CD4-positive, CD25-positive, alpha-beta regulatory T cell (primary cell): Measurements from ENCODE around the gene SH3BGRL2. TPM values are rescaled to one million over a fixed set of nuclear protein-coding genes. Genes with fewer than 3 reads are reported as not detected.
A peak's percentile ranks its signal among the peaks of the same experiment; 100 is the strongest.

Experiments
- ATAC-seq, 2 donors: fragments of 150-1000 bp; cut with Tn5 transposase; one replicate each; pipeline ENCODE4 v1.10.0; 2021; ENCODE audit warnings: low read depth in 2 of 2, moderate number of reproducible peaks in 2 of 2, moderate library complexity in 1 of 2
- DNase-seq, 3 donors: peaks; one replicate each; pipeline versions ENCODE4 v3.0.0 to v3.0.0-alpha.2; 2012 to 2022; ENCODE audit warnings: mixed read lengths in 1 of 3
- H3K27ac ChIP-seq: one replicate; pipeline ENCODE4 v1.7.0; 2013; ENCODE audit warnings: mild to moderate bottlenecking, low read length; ENCODE audit not compliant: insufficient read depth, poor library complexity, severe bottlenecking
- H3K27me3 ChIP-seq: one replicate; pipeline ENCODE4 v1.7.0; 2013; ENCODE audit warnings: low read length; ENCODE audit not compliant: control insufficient read depth, insufficient read depth
- H3K36me3 ChIP-seq: one replicate; pipeline ENCODE4 v1.7.0; 2013; ENCODE audit warnings: mild to moderate bottlenecking, low read length, moderate library complexity; ENCODE audit not compliant: control insufficient read depth, insufficient read depth
- H3K4me1 ChIP-seq: 2 replicates; pipeline ENCODE4 v1.7.0; 2013; ENCODE audit warnings: mild to moderate bottlenecking, low read length; ENCODE audit not compliant: insufficient read depth, control insufficient read depth, poor library complexity, severe bottlenecking
- H3K4me3 ChIP-seq: one replicate; pipeline ENCODE4 v1.7.0; 2013; ENCODE audit warnings: low read depth, mild to moderate bottlenecking, low read length, moderate library complexity
- H3K9me3 ChIP-seq, 2 experiments: 1 replicate in 1 of 2; 2 replicates in 1 of 2; pipeline ENCODE4 v1.7.0; 2013; ENCODE audit warnings: low read length in 2 of 2, mild to moderate bottlenecking in 1 of 2, moderate library complexity in 1 of 2; ENCODE audit not compliant: control insufficient read depth in 2 of 2
- H3K27ac Mint-ChIP-seq, 3 donors: one replicate each; pipeline ENCODE4 v1.8.0; 2020 to 2022; ENCODE audit warnings: mild to moderate bottlenecking in 3 of 3, mixed read lengths in 3 of 3, moderate library complexity in 2 of 3
- H3K27me3 Mint-ChIP-seq: one replicate; pipeline ENCODE4 v1.8.0; 2022; ENCODE audit warnings: mild to moderate bottlenecking, mixed read lengths
- H3K36me3 Mint-ChIP-seq: one replicate; pipeline ENCODE4 v1.8.0; 2020; ENCODE audit warnings: mixed read lengths
- H3K4me1 Mint-ChIP-seq, 4 donors: one replicate each; pipeline ENCODE4 v1.8.0; 2020 to 2022; ENCODE audit warnings: mixed read lengths in 4 of 4, mild to moderate bottlenecking in 1 of 4
- H3K4me3 Mint-ChIP-seq, 4 donors: one replicate each; pipeline ENCODE4 v1.8.0; 2020 to 2022; ENCODE audit warnings: mild to moderate bottlenecking in 4 of 4, mixed read lengths in 4 of 4, moderate library complexity in 3 of 4
- H3K9me3 Mint-ChIP-seq, 7 donors: one replicate each; pipeline ENCODE4 v1.8.0; 2020 to 2022; ENCODE audit warnings: mixed read lengths in 7 of 7, mild to moderate bottlenecking in 3 of 7, moderate library complexity in 2 of 7
- polyA plus RNA-seq, 4 donors: library from polyadenylated mRNA; unstranded; fragments of 300-500 nt; fragmentation: Illumina TruSeq; gene quantifications; one replicate each; pipeline ENCODE4 v1.2.3, GENCODE V29; 2021
- total RNA-seq: library from RNA; stranded (reverse); gene quantifications from one replicate; pipeline ENCODE4 v1.2.3, GENCODE V29; 2022

Gene SH3BGRL2
- total and polyA plus RNA-seq, 5 donors from 2014 or later: 0.28 to 4.7 (median 0.83) TPM; not detected in 2

GRCh38 chr6:79707621-79708020, 76.5 kb downstream of the SH3BGRL2 start:
- peaks cover 0 to 1% (median 0%) of the 10 kb centered on the region in 7 donors for H3K9me3 Mint-ChIP-seq
- Histone ChIP-seq H3K4me1 (no peaks in the 10 kb centered on the region), H3K4me3 (no peak overlapping the region), H3K27me3 (no peaks in the 10 kb centered on the region), H3K36me3 (no peaks in the 10 kb centered on the region), H3K9me3 (no peaks in the 10 kb centered on the region), H3K27ac (no peak overlapping the region)
- peaks cover 6% of the 10 kb centered on the region for H3K27me3 Mint-ChIP-seq
- DNase-seq (no peak), ATAC-seq (no peak)
- H3K4me1 Mint-ChIP-seq: no peaks in the 10 kb centered on the region
- no peak overlapping the region for H3K4me3 Mint-ChIP-seq
- H3K27ac Mint-ChIP-seq: no peak overlapping the region
- H3K36me3 Mint-ChIP-seq: no peaks in the 10 kb centered on the region

DNA sequence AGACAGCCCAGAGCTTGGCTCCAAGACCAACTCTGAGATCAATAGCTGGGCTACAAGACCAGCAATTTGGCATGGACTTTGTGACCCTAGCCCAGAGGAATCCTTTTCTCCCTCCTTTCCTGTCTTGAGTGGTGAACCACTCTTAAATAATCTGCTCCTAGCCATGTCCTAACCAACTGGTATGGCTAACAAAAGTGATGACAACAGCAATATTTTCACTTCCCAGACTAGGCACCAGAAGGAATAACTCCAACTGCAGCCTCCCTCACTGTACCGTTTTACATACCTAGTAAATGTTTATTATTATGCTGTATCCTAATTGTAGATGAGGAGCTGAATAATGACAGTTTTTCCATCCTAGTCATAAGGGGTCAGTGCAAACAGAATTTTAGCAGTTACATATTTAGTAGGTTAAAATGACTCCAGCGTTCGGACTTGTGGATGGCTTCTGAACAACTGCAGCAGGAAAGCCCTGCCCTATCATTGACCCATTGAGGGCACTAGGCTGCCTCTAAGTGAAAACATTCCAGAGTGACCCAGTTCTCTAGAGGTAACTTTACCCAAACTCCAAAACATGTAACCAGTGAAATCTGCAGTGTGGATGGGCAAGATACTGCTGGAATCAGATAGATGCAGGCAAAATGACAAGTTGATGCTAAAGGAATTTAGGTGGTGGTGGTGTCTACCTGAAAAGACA, 77.1 kb downstream of the SH3BGRL2 start:
- DNase-seq (no peak), ATAC-seq (no peak)
- Mint-ChIP-seq H3K27ac (no peak overlapping the region), H3K4me3 (no peak overlapping the region), H3K4me1 (no peaks in the 10 kb centered on the region), H3K36me3 (no peaks in the 10 kb centered on the region), H3K27me3 (peaks cover 6% of the 10 kb centered on the region), H3K9me3 (peaks cover 0 to 1% (median 0%) of the 10 kb centered on the region in 7 donors)
- Histone ChIP-seq H3K27ac (no peak overlapping the region), H3K36me3 (no peaks in the 10 kb centered on the region), H3K27me3 (no peaks in the 10 kb centered on the region), H3K4me1 (no peaks in the 10 kb centered on the region), H3K4me3 (no peak overlapping the region), H3K9me3 (no peaks in the 10 kb centered on the region)

GRCh38 chr6:79710127-79710526, 79.0 kb downstream of the SH3BGRL2 start:
- H3K4me3 ChIP-seq: no peak overlapping the region
- no peaks in the 10 kb centered on the region for H3K4me1 ChIP-seq
- Mint-ChIP-seq H3K4me1 (no peaks in the 10 kb centered on the region), H3K36me3 (no peaks in the 10 kb centered on the region), H3K27me3 (peaks cover 6% of the 10 kb centered on the region), H3K9me3 (peaks cover 0 to 1% (median 0%) of the 10 kb centered on the region in 7 donors), H3K4me3 (no peak overlapping the region), H3K27ac (no peak overlapping the region)
- H3K27ac ChIP-seq: no peak overlapping the region
- ATAC-seq: no peak
- H3K36me3 ChIP-seq: no peaks in the 10 kb centered on the region
- H3K9me3 ChIP-seq: no peaks in the 10 kb centered on the region
- DNase-seq: no peak
- H3K27me3 ChIP-seq: no peaks in the 10 kb centered on the region

DNA sequence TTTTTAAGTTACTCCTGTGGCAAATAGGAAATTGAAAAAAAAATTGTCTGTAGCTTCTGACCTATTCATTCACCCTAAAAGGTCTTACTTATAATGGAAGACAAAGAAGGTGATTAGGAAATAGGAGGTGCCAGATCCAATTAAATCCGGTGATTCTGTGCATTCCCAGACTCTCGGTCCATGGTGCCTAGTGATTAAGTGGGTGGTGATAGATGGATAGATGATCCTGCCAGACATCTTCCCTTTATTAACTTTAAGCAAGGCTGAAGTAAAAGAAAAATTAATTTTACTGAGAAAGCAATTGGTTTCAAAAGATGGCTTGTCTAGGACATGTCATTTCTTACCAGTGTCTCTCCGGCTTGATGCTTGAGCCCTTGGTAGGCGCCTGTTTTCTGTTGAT, 80.0 kb downstream of the SH3BGRL2 start:
- peaks cover 0 to 1% (median 0%) of the 10 kb centered on the region in 7 donors for H3K9me3 Mint-ChIP-seq
- H3K27me3 ChIP-seq: no peaks in the 10 kb centered on the region
- H3K4me1 Mint-ChIP-seq: no peaks in the 10 kb centered on the region
- no peak for DNase-seq
- no peak overlapping the region for H3K4me3 ChIP-seq
- H3K9me3 ChIP-seq: no peaks in the 10 kb centered on the region
- no peak overlapping the region for H3K27ac ChIP-seq
- H3K27ac Mint-ChIP-seq: no peak overlapping the region
- no peaks in the 10 kb centered on the region for H3K4me1 ChIP-seq
- peaks cover 9% of the 10 kb centered on the region for H3K27me3 Mint-ChIP-seq
- no peaks in the 10 kb centered on the region for H3K36me3 ChIP-seq
- H3K4me3 Mint-ChIP-seq: no peak overlapping the region
- no peaks in the 10 kb centered on the region for H3K36me3 Mint-ChIP-seq
- no peak for ATAC-seq

GRCh38 chr6:79712144-79712543, 81.0 kb downstream of the SH3BGRL2 start:
- H3K4me1 Mint-ChIP-seq: no peaks in the 10 kb centered on the region
- no peak overlapping the region for H3K27ac Mint-ChIP-seq
- H3K4me3 Mint-ChIP-seq: no peak overlapping the region
- H3K4me3 ChIP-seq: no peak overlapping the region
- H3K4me1 ChIP-seq: no peaks in the 10 kb centered on the region
- ATAC-seq: no peak
- DNase-seq: no peak
- no peaks in the 10 kb centered on the region for H3K27me3 ChIP-seq
- H3K9me3 ChIP-seq: no peaks in the 10 kb centered on the region
- H3K36me3 Mint-ChIP-seq: no peaks in the 10 kb centered on the region
- peaks cover 0 to 1% (median 0%) of the 10 kb centered on the region in 7 donors for H3K9me3 Mint-ChIP-seq
- peaks cover 11% of the 10 kb centered on the region for H3K27me3 Mint-ChIP-seq
- H3K27ac ChIP-seq: no peak overlapping the region
- no peaks in the 10 kb centered on the region for H3K36me3 ChIP-seq

DNA sequence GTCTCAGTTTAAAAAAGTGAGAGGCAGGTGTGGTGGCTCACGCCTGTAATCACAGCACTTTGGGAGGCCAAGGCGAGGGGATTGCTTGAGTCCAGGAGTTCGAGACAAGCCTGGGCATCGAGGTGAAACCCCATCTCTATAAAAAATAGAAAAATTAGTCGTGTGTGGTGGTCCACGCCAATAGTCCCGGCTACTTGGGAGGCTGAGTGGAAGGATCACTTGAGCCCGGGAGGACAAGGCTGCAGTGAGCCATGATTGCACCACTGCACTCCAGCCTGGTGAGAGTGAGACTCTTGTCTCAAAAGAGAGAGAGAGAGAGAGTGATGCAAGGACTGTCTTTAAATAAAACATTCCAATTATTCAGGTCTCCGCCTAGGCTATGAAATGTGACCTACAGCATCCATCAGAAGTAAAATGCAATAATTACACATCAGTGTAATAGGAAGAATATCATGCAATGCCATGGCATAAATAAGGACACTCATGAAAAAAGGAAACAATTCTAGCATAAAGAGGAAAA, 81.5 kb downstream of the SH3BGRL2 start:
- DNase-seq: no peak
- no peak overlapping the region for H3K4me3 ChIP-seq
- ATAC-seq: no peak
- H3K27me3 ChIP-seq: no peaks in the 10 kb centered on the region
- no peaks in the 10 kb centered on the region for H3K36me3 Mint-ChIP-seq
- H3K27me3 Mint-ChIP-seq: peaks cover 11% of the 10 kb centered on the region
- peaks cover 0 to 1% (median 0%) of the 10 kb centered on the region in 7 donors for H3K9me3 Mint-ChIP-seq
- H3K36me3 ChIP-seq: no peaks in the 10 kb centered on the region
- no peaks in the 10 kb centered on the region for H3K4me1 ChIP-seq
- no peak overlapping the region for H3K27ac Mint-ChIP-seq
- no peak overlapping the region for H3K4me3 Mint-ChIP-seq
- H3K27ac ChIP-seq: no peak overlapping the region
- H3K4me1 Mint-ChIP-seq: no peaks in the 10 kb centered on the region
- no peaks in the 10 kb centered on the region for H3K9me3 ChIP-seq

DNA sequence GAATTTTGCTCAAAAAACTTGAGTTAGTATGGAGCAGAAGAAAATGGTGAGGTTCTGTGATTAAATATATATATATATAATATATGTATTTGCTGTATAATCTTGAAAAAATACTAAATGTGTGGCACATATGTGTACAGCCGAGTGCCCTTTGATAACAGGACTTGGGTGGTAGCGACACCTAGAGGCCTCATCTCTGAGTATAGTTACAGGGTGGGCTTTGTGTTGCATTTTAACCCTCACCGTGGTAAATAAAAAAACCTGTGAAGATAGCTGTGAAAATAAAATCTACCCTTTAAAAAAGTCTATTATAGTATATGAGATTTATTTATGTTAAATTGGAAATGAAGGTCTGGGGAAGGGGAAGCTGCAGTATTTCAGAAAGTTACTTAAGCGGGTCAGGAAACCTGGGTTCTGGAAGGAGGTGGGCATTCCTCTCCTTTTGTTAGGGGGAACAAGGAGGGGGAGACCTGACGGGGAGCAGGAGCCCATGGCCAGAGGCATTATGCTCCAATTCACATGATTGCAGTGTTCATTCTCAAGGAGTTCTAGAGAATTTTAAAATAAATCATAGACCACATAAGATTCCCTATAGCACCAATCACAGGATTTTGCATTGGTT, 82.7 kb downstream of the SH3BGRL2 start:
- Mint-ChIP-seq H3K4me1 (no peaks in the 10 kb centered on the region), H3K27me3 (peaks cover 5% of the 10 kb centered on the region), H3K27ac (no peak overlapping the region), H3K9me3 (peaks cover 0 to 1% (median 0%) of the 10 kb centered on the region in 7 donors), H3K4me3 (no peak overlapping the region), H3K36me3 (no peaks in the 10 kb centered on the region)
- H3K4me1 ChIP-seq: no peaks in the 10 kb centered on the region
- H3K36me3 ChIP-seq: no peaks in the 10 kb centered on the region
- DNase-seq: peak in 2 of 3 donors; percentile 16 to 43
- no peaks in the 10 kb centered on the region for H3K9me3 ChIP-seq
- H3K27ac ChIP-seq: no peak overlapping the region
- no peak overlapping the region for H3K4me3 ChIP-seq
- H3K27me3 ChIP-seq: no peaks in the 10 kb centered on the region
- ATAC-seq: no peak

DNA sequence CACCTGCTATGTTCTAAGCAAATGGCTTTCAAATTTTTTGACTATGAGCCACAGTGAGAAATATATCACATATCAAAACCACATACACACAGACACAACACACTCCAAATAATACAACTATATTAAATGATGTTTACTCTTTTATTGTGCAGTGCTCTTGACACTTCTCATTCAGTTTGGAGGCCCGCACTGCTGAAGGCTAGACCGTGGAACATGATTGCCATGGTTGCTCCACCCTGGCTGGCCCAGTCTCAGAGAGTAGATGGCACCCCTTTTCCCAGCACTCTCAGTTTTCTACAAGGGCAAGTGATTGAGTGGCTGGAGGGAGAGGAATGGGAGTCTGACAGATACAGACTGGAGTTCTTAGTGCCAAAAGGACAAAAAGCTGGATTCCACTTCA, 86.9 kb downstream of the SH3BGRL2 start:
- H3K9me3 Mint-ChIP-seq: no peaks in the 10 kb centered on the region
- peak overlapping the region in 1 of 3 donors; percentile 39 for H3K27ac Mint-ChIP-seq
- no peaks in the 10 kb centered on the region for H3K27me3 ChIP-seq
- H3K9me3 ChIP-seq: no peaks in the 10 kb centered on the region
- peaks cover 14% of the 10 kb centered on the region for H3K27me3 Mint-ChIP-seq
- H3K36me3 Mint-ChIP-seq: no peaks in the 10 kb centered on the region
- no peaks in the 10 kb centered on the region for H3K36me3 ChIP-seq
- H3K4me1 Mint-ChIP-seq: no peaks in the 10 kb centered on the region
- H3K4me3 Mint-ChIP-seq: no peak overlapping the region
- H3K27ac ChIP-seq: no peak overlapping the region
- ATAC-seq (no peak), DNase-seq (no peak)
- no peaks in the 10 kb centered on the region for H3K4me1 ChIP-seq
- no peak overlapping the region for H3K4me3 ChIP-seq
